Measurements from ENCODE around the gene ST6GALNAC6.

The ST6GALNAC6 gene

GRCh38 chr9:127944586-127945218 is 45.3 kb upstream of the ST6GALNAC6 start:
- Mint-ChIP-seq H3K36me3 (ENCODE audit: low read depth) (peaks cover 16% of the 10 kb centered on the region), H3K9me3 (no peaks in the 10 kb centered on the region), H3K4me3 (no peak overlapping the region), H3K27me3 (ENCODE audit: low read depth) (no peaks in the 10 kb centered on the region), H3K27ac (no peak overlapping the region), H3K4me1 (peaks cover 32% of the 10 kb centered on the region)
- TF ChIP-seq, protein P1, sequence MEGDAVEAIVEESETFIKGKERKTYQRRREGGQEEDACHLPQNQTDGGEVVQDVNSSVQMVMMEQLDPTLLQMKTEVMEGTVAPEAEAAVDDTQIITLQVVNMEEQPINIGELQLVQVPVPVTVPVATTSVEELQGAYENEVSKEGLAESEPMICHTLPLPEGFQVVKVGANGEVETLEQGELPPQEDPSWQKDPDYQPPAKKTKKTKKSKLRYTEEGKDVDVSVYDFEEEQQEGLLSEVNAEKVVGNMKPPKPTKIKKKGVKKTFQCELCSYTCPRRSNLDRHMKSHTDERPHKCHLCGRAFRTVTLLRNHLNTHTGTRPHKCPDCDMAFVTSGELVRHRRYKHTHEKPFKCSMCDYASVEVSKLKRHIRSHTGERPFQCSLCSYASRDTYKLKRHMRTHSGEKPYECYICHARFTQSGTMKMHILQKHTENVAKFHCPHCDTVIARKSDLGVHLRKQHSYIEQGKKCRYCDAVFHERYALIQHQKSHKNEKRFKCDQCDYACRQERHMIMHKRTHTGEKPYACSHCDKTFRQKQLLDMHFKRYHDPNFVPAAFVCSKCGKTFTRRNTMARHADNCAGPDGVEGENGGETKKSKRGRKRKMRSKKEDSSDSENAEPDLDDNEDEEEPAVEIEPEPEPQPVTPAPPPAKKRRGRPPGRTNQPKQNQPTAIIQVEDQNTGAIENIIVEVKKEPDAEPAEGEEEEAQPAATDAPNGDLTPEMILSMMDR (IDR thresholded peaks at IDR 0.05; ENCODE audit: unreplicated experiment in 3 of 3): no peak

GRCh38 chr9:127943731-127944144 is 44.3 kb upstream of the ST6GALNAC6 start:
- Mint-ChIP-seq H3K27ac (peak overlapping the region in 1 of 3 experiments; percentile 12), H3K36me3 (ENCODE audit: low read depth) (peaks cover 16% of the 10 kb centered on the region), H3K9me3 (no peaks in the 10 kb centered on the region), H3K4me3 (no peak overlapping the region), H3K4me1 (peaks cover 32% of the 10 kb centered on the region), H3K27me3 (ENCODE audit: low read depth) (no peaks in the 10 kb centered on the region)
- TF ChIP-seq, protein P1 (IDR thresholded peaks at IDR 0.05; ENCODE audit: unreplicated experiment in 3 of 3): peak; percentile 78 to 86 (median 81)

- H3K4me1 Mint-ChIP-seq: peaks cover 32% of the 10 kb centered on the region
- no peaks in the 10 kb centered on the region for H3K9me3 Mint-ChIP-seq
- H3K36me3 Mint-ChIP-seq (ENCODE audit: low read depth): peaks cover 16% of the 10 kb centered on the region
- peak overlapping the region; percentile 28 to 56 (median 30) for H3K27ac Mint-ChIP-seq
- H3K27me3 Mint-ChIP-seq (ENCODE audit: low read depth): no peaks in the 10 kb centered on the region
- no peak overlapping the region for H3K4me3 Mint-ChIP-seq
- TF ChIP-seq, protein P1 (IDR thresholded peaks at IDR 0.05; ENCODE audit: unreplicated experiment in 3 of 3): no peak
Measured at GRCh38 chr9:127943011-127943662, 43.7 kb upstream of the ST6GALNAC6 start.

DNA sequence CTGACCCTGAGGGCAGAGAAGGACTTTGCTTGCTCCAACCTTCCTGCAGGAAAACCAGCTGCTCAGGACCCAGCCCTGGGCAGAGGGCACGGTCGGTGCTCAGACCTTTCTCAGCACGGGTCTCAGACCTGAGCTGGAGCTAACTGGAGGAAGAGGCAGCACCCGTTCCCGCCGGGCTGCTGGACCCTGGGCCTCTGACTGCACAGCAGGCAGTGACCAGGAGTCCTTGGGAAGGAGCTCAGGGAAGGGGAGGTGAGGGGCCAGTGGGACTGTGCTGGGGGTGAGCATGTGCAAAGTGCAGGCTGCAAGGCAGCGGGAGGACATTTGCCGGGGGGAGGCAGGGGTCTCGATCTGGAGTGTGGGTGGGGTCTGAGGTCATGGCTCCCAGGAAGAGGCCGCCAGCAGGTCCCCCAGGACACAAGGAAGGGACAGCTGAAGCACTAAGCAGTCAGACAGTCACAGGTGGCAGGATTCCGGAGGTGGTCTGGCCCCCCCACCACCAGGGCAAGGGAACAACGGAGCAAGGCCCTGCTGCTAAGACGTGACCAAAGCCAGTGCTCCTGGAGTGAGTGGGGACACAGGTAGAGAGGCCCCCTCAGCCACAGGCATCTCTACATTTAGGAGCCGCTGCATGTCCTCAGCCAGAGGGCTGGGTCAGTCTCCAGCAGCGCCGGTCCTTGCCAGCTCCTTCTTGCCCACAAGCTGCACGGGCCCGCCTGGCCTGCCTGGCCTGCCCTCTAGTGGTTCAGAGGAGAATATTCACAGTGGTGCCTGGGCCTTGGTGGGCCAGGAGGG is 43.0 kb upstream of the ST6GALNAC6 start:
- TF ChIP-seq, protein P1 (IDR thresholded peaks at IDR 0.05; ENCODE audit: unreplicated experiment in 3 of 3): peak; percentile 75 to 89 (median 84)
- Mint-ChIP-seq H3K4me3 (no peak overlapping the region), H3K27me3 (ENCODE audit: low read depth) (no peaks in the 10 kb centered on the region)

GRCh38 chr9:127941961-127942215 is 42.5 kb upstream of the ST6GALNAC6 start:
- no peaks in the 10 kb centered on the region for H3K27me3 Mint-ChIP-seq (ENCODE audit: low read depth)
- TF ChIP-seq, protein P1 (IDR thresholded peaks at IDR 0.05; ENCODE audit: unreplicated experiment in 3 of 3): no peak
- no peak overlapping the region for H3K4me3 Mint-ChIP-seq
- peaks cover 10% of the 10 kb centered on the region for H3K36me3 Mint-ChIP-seq (ENCODE audit: low read depth)
- H3K4me1 Mint-ChIP-seq: peaks cover 44% of the 10 kb centered on the region
- peak overlapping the region in 2 of 3 experiments; percentile 28 to 74 for H3K27ac Mint-ChIP-seq
- H3K9me3 Mint-ChIP-seq: no peaks in the 10 kb centered on the region

More for the DNA sequence above, 43.0 kb upstream of the ST6GALNAC6 start:
- peaks cover 14% of the 10 kb centered on the region for H3K36me3 Mint-ChIP-seq (ENCODE audit: low read depth)
- H3K27ac Mint-ChIP-seq: peak overlapping the region; percentile 28 to 63 (median 30)
- H3K4me1 Mint-ChIP-seq: peaks cover 39% of the 10 kb centered on the region
- no peaks in the 10 kb centered on the region for H3K9me3 Mint-ChIP-seq
